GM23338 (cell line): ENCODE data around the gene FAM171A1. TPM values are rescaled to one million over a fixed set of nuclear protein-coding genes. Genes with fewer than 3 reads are reported as not detected.

ENCODE experiments used
- ATAC-seq: fragments of 200-7000 bp; cut with Tn5 transposase; 3 replicates; pipeline ENCODE4 v1.9.1; 2020
- DNase-seq: peaks from one replicate; pipeline ENCODE4 v3.0.0-alpha.2; 2015; ENCODE audit warnings: low spot score
- H2AFZ ChIP-seq: fragments of 200-600 bp; sonication (generic); 2 replicates; pipeline ENCODE4 v1.8.0; 2016; ENCODE audit warnings: antibody characterized with exemption, mild to moderate bottlenecking, moderate library complexity
- H3F3A ChIP-seq: fragments of 200-600 bp; sonication (generic); replicated peaks from 2 replicates; pipeline ENCODE4 v1.8.0; 2017; ENCODE audit warnings: antibody characterized with exemption, mixed run types, low read depth
- H3K27ac ChIP-seq: fragments of 200-600 bp; sonication (generic); 2 replicates; pipeline ENCODE4 v1.6.1; 2016; ENCODE audit warnings: low read depth
- H3K27me3 ChIP-seq: fragments of 200-600 bp; sonication (generic); 2 replicates; pipeline ENCODE4 v1.8.0; 2016; ENCODE audit warnings: mild to moderate bottlenecking, mixed run types, moderate library complexity; ENCODE audit not compliant: insufficient read depth
- H3K36me3 ChIP-seq: fragments of 200-600 bp; sonication (generic); 2 replicates; pipeline ENCODE4 v1.8.0; 2016; ENCODE audit warnings: mild to moderate bottlenecking; ENCODE audit not compliant: insufficient read depth
- H3K4me1 ChIP-seq: fragments of 200-600 bp; sonication (generic); 2 replicates; pipeline ENCODE4 v1.8.0; 2016; ENCODE audit warnings: mild to moderate bottlenecking, moderate library complexity; ENCODE audit not compliant: insufficient read depth
- H3K4me2 ChIP-seq: fragments of 200-600 bp; sonication (generic); 2 replicates; pipeline ENCODE4 v1.7.1; 2017; ENCODE audit warnings: mixed run types
- H3K4me3 ChIP-seq: fragments of 200-600 bp; sonication (generic); 2 replicates; pipeline ENCODE4 v1.6.1; 2016; ENCODE audit warnings: mixed run types
- H3K79me2 ChIP-seq: fragments of 200-600 bp; sonication (generic); replicated peaks from 2 replicates; pipeline ENCODE4 v1.8.0; 2017; ENCODE audit warnings: mild to moderate bottlenecking; ENCODE audit not compliant: insufficient read depth
- H3K9me2 ChIP-seq: fragments of 200-600 bp; sonication (generic); 2 replicates; pipeline ENCODE4 v1.8.0; 2017; ENCODE audit not compliant: insufficient read depth
- H4K20me1 ChIP-seq: fragments of 200-600 bp; sonication (generic); replicated peaks from 2 replicates; pipeline ENCODE4 v1.8.0; 2017; ENCODE audit warnings: mild to moderate bottlenecking; ENCODE audit not compliant: insufficient read depth
- H3K27ac Mint-ChIP-seq: 2 replicates; pipeline ENCODE4 v1.8.0; 2020; ENCODE audit warnings: inconsistent platforms, mild to moderate bottlenecking, moderate library complexity, mixed read lengths
- H3K27me3 Mint-ChIP-seq: 3 replicates; pipeline ENCODE4 v1.8.0; 2022; ENCODE audit warnings: low read depth, mild to moderate bottlenecking, moderate library complexity, mixed read lengths, inconsistent platforms; ENCODE audit not compliant: insufficient read depth, poor library complexity
- H3K36me3 Mint-ChIP-seq: 3 replicates; pipeline ENCODE4 v1.8.0; 2021; ENCODE audit warnings: low read depth, mild to moderate bottlenecking, inconsistent platforms, moderate library complexity, mixed read lengths
- H3K4me1 Mint-ChIP-seq: 3 replicates; pipeline ENCODE4 v1.8.0; 2020; ENCODE audit warnings: mild to moderate bottlenecking, inconsistent platforms, mixed read lengths
- H3K4me3 Mint-ChIP-seq: 3 replicates; pipeline ENCODE4 v1.8.0; 2021; ENCODE audit warnings: moderate library complexity, mild to moderate bottlenecking, inconsistent platforms, mixed read lengths
- H3K9me3 Mint-ChIP-seq: 3 replicates; pipeline ENCODE4 v1.8.0; 2020; ENCODE audit warnings: moderate library complexity, mild to moderate bottlenecking, inconsistent platforms, mixed read lengths
- CTCF ChIP-seq, 2 experiments: fragments of 200-600 bp in 1 of 2; sonication (generic) in 1 of 2; conservative IDR thresholded peaks; 2 replicates each; pipeline versions ENCODE4 v1.5.1 to v1.6.1; 2016 to 2017; ENCODE audit warnings: antibody characterized with exemption in 2 of 2, low read depth in 2 of 2, mild to moderate bottlenecking in 2 of 2, moderate library complexity in 1 of 2
- ETS1 ChIP-seq: IDR thresholded peaks from 2 replicates; pipeline ENCODE4 v1.6.1; 2016; ENCODE audit warnings: antibody characterized with exemption
- EZH2 ChIP-seq: fragments of 200-600 bp; sonication (generic); IDR thresholded peaks from one replicate; pipeline ENCODE4 v1.8.0; 2017; ENCODE audit warnings: antibody characterized with exemption, mild to moderate bottlenecking, low read depth; ENCODE audit not compliant: unreplicated experiment
- EZH2phosphoT487 ChIP-seq: fragments of 200-600 bp; sonication (generic); IDR thresholded peaks from one replicate; pipeline ENCODE4 v1.8.1; 2018; ENCODE audit warnings: antibody characterized with exemption; ENCODE audit not compliant: unreplicated experiment
- JUNB ChIP-seq: IDR thresholded peaks from one replicate; pipeline ENCODE4 v1.6.1; 2016; ENCODE audit warnings: antibody characterized with exemption; ENCODE audit not compliant: unreplicated experiment
- NANOG ChIP-seq: IDR thresholded peaks from 2 replicates; pipeline ENCODE4 v1.6.1; 2016; ENCODE audit warnings: antibody characterized with exemption, borderline replicate concordance
- POLR2AphosphoS5 ChIP-seq: IDR thresholded peaks from 2 replicates; pipeline ENCODE4 v1.6.1; 2016; ENCODE audit warnings: antibody characterized with exemption, low read depth
- STAT1 ChIP-seq: IDR thresholded peaks from one replicate; pipeline ENCODE4 v1.6.1; 2016; ENCODE audit warnings: antibody characterized with exemption; ENCODE audit not compliant: unreplicated experiment
- ZNF114 ChIP-seq: fragments of 250-450 bp; sonication (Bioruptor Pico); IDR thresholded peaks from 2 replicates; pipeline ENCODE4 v1.5.0; 2020; ENCODE audit warnings: mild to moderate bottlenecking, moderate library complexity
- ZNF331 ChIP-seq: fragments of 250-450 bp; sonication (Bioruptor Pico); IDR thresholded peaks from 2 replicates; pipeline ENCODE4 v1.5.0; 2020; ENCODE audit warnings: low read depth, mild to moderate bottlenecking, moderate library complexity
- ZNF462 ChIP-seq: fragments of 250-450 bp; sonication (Bioruptor Pico); IDR thresholded peaks from 2 replicates; pipeline ENCODE4 v1.5.0; 2020; ENCODE audit warnings: mild to moderate bottlenecking, moderate library complexity
- polyA plus RNA-seq: library from polyadenylated mRNA; unstranded; fragments of >200 nt; fragmentation: Nextera tagmentation; extraction: Ambion mirVana; gene quantifications from 2 replicates; pipeline ENCODE4 v1.2.1, GENCODE V29; 2016
- total RNA-seq: library from RNA; depleted of rRNA; stranded (reverse); fragments of >200 nt; shearing (Covaris generic); gene quantifications from 2 replicates; pipeline ENCODE4 v1.2.3, GENCODE V29; 2014

Gene FAM171A1
- total and polyA plus RNA-seq, 2 experiments from 2014 or later, result 11.3 to 32.2 TPM

GRCh38 chr10:15214237-15214636, 156.9 kb downstream of the FAM171A1 start (continued):
- TF ChIP-seq ZNF462 (CRISPR knock-in tag) (no peak), STAT1 (no peak), CTCF (conservative IDR thresholded peaks at IDR 0.05; ENCODE audit: low read depth in 2 of 2) (no peak), POLR2AphosphoS5 (no peak), NANOG (no peak)

- Mint-ChIP-seq H3K36me3 (peaks cover 17% of the 10 kb centered on the region), H3K4me1 (peaks cover 8% of the 10 kb centered on the region), H3K27ac (no peak overlapping the region), H3K9me3 (no peaks in the 10 kb centered on the region), H3K27me3 (no peaks in the 10 kb centered on the region), H3K4me3 (no peak overlapping the region)
- Histone ChIP-seq H3K27ac (no peak overlapping the region), H3K4me3 (no peak overlapping the region), H3K4me1 (no peaks in the 10 kb centered on the region), H3K9me2 (no peaks in the 10 kb centered on the region), H3K27me3 (no peaks in the 10 kb centered on the region), H3F3A (peaks cover 6% of the 10 kb centered on the region; the same call in 1 of the 2 replicates), H4K20me1 (no peaks in the 10 kb centered on the region), H3K4me2 (no peak overlapping the region), H3K36me3 (no peaks in the 10 kb centered on the region), H2AFZ (no peak overlapping the region), H3K79me2 (no peaks in the 10 kb centered on the region)
- ATAC-seq (no peak), DNase-seq (no peak)
- TF ChIP-seq ETS1, result no peak
- no peak for TF ChIP-seq JUNB
- TF ChIP-seq ZNF114 (CRISPR knock-in tag), result no peak
- no peak for TF ChIP-seq EZH2phosphoT487
- TF ChIP-seq ZNF331 (CRISPR knock-in tag), result no peak
- TF ChIP-seq CTCF (conservative IDR thresholded peaks at IDR 0.05; ENCODE audit: low read depth in 2 of 2), result no peak
- no peak for TF ChIP-seq STAT1
- no peak for TF ChIP-seq NANOG
- no peak for TF ChIP-seq EZH2
These were observed 157.6 kb downstream of the FAM171A1 start for GRCh38 chr10:15213461-15213861.
